Activated T-helper 1 cell treated with Interleukin-2 at 50 U/mL for 16 hours (primary cell): ENCODE data around the gene PTPRN2.
"Not testable (repeated sequence)": the region's sequence is repeated elsewhere in the genome, so short reads cannot be mapped to it uniquely, and the experiment has no call there.

Experiments used
- DNase-seq: peaks from one replicate; pipeline ENCODE4 v3.0.0-alpha.2; 2020; ENCODE audit warnings: low read depth

Gene PTPRN2

GRCh38 chr7:157901166-157901565, 686.5 kb downstream of the PTPRN2 start:
- no peak for DNase-seq

- DNase-seq, result no peak
These were observed 687.1 kb downstream of the PTPRN2 start for GRCh38 chr7:157900556-157900955.

GRCh38 chr7:157900011-157900410, 687.6 kb downstream of the PTPRN2 start:
- DNase-seq, result no peak

GRCh38 chr7:157898802-157899505, 688.7 kb downstream of the PTPRN2 start:
- DNase-seq, result no peak

- no peak for DNase-seq
These were observed 689.4 kb downstream of the PTPRN2 start for GRCh38 chr7:157898261-157898660.

- no peak for DNase-seq
These were observed 689.9 kb downstream of the PTPRN2 start for GRCh38 chr7:157897681-157898080.

GRCh38 chr7:157896774-157897555, 690.7 kb downstream of the PTPRN2 start:
- DNase-seq, result no peak

GRCh38 chr7:157896376-157896675, 691.3 kb downstream of the PTPRN2 start:
- not testable (repeated sequence) for DNase-seq

GRCh38 chr7:157895520-157896375, 691.9 kb downstream of the PTPRN2 start:
- no peak for DNase-seq

- DNase-seq, result not testable (repeated sequence)
These were observed 692.5 kb downstream of the PTPRN2 start for GRCh38 chr7:157895098-157895497.

- no peak for DNase-seq
These were observed 694.0 kb downstream of the PTPRN2 start for GRCh38 chr7:157893535-157894044.

GRCh38 chr7:157892751-157893523, 694.7 kb downstream of the PTPRN2 start:
- no peak for DNase-seq

GRCh38 chr7:157890921-157891401, 696.7 kb downstream of the PTPRN2 start:
- no peak for DNase-seq

GRCh38 chr7:157889480-157889879, 698.1 kb downstream of the PTPRN2 start:
- no peak for DNase-seq

- no peak for DNase-seq
These were observed 699.0 kb downstream of the PTPRN2 start for GRCh38 chr7:157888579-157888978.

- DNase-seq, result no peak
These were observed 700.2 kb downstream of the PTPRN2 start for GRCh38 chr7:157887400-157887799.

GRCh38 chr7:157886711-157887110, 700.9 kb downstream of the PTPRN2 start:
- no peak for DNase-seq

GRCh38 chr7:157886266-157886665, 701.4 kb downstream of the PTPRN2 start:
- no peak for DNase-seq

- DNase-seq, result no peak
These were observed 702.5 kb downstream of the PTPRN2 start for GRCh38 chr7:157885140-157885539.

- no peak for DNase-seq
These were observed 703.1 kb downstream of the PTPRN2 start for GRCh38 chr7:157884461-157885062.
